Breast epithelium (tissue), 4 donors: ENCODE results near the gene CYTH4. TPM values are rescaled to one million over a fixed set of nuclear protein-coding genes. Genes with fewer than 3 reads are reported as not detected.

Source experiments
- DNase-seq, 2 donors: peaks; one replicate each; pipeline ENCODE4 v3.0.0-alpha.2; 2019; ENCODE audit warnings: low spot score in 2 of 2
- H3K27ac ChIP-seq, 2 donors: fragments of 200-600 bp; sonication (generic) in 1 of 2; one replicate each; pipeline ENCODE4 v1.5.1; 2016 to 2019; ENCODE audit warnings: mild to moderate bottlenecking in 1 of 2
- H3K27me3 ChIP-seq, 2 donors: fragments of 200-600 bp; sonication (generic) in 1 of 2; one replicate each; pipeline versions ENCODE4 v1.5.1 to v1.6.0; 2017 to 2019; ENCODE audit warnings: control low read depth in 1 of 2, mild to moderate bottlenecking in 1 of 2
- H3K36me3 ChIP-seq: fragments of 200-600 bp; one replicate; pipeline ENCODE4 v1.5.1; 2019
- H3K4me1 ChIP-seq, 2 donors: fragments of 200-600 bp; sonication (generic); one replicate each; pipeline ENCODE4 v1.5.1; 2016 to 2019; ENCODE audit warnings: control low read depth in 1 of 2
- H3K4me3 ChIP-seq, 3 donors: fragments of 200-600 bp; sonication (generic); 1 replicate in 2 of 3; 2 replicates in 1 of 3; pipeline ENCODE4 v1.5.1; 2016 to 2019; ENCODE audit warnings: mild to moderate bottlenecking in 3 of 3, moderate library complexity in 2 of 3
- H3K9me3 ChIP-seq, 2 donors: fragments of 200-600 bp; sonication (generic) in 1 of 2; one replicate each; pipeline ENCODE4 v1.5.1; 2016 to 2019; ENCODE audit warnings: control low read depth in 1 of 2
- CTCF ChIP-seq, 3 donors: fragments of 450-650 bp; IDR thresholded peaks; one replicate each; pipeline ENCODE4 v1.5.1; 2016 to 2017; ENCODE audit warnings: antibody characterized with exemption in 3 of 3, mild to moderate bottlenecking in 3 of 3, moderate library complexity in 3 of 3
- POLR2A ChIP-seq: fragments of 450-650 bp; IDR thresholded peaks from one replicate; pipeline ENCODE4 v1.6.1; 2016; ENCODE audit warnings: antibody characterized with exemption, mild to moderate bottlenecking, moderate library complexity
- POLR2AphosphoS5 ChIP-seq, 3 donors: sonication (generic); formaldehyde crosslinking; IDR thresholded peaks; one replicate each; pipeline ENCODE4 v1.6.1; 2017; ENCODE audit warnings: antibody characterized with exemption in 3 of 3
- intact Hi-C: fragments of 100-400 bp; cut with DNase I; formaldehyde crosslinking; loops from one replicate; pipeline ENCODE4 v1.15.1; 2023; ENCODE audit warnings: low total_unique reads
- total RNA-seq, 3 donors: library from RNA; depleted of rRNA; stranded (reverse); fragments of >200 nt; gene quantifications; one replicate each; pipeline ENCODE4 v1.1.0, GENCODE V29; 2016

CYTH4 gene
- total RNA-seq, 3 donors from 2014 or later: 6.9 to 25.1 (median 10.5) TPM

GRCh38 chr22:37302674-37303555 is 20.6 kb downstream of the CYTH4 start:
- Histone ChIP-seq H3K27me3 (no peaks in the 10 kb centered on the region), H3K4me3 (no peak overlapping the region), H3K36me3 (no peaks in the 10 kb centered on the region), H3K9me3 (no peaks in the 10 kb centered on the region), H3K4me1 (peaks cover 3 to 10% of the 10 kb centered on the region in 2 donors), H3K27ac (peak overlapping the region in 1 of 2 donors; percentile 32)
- DNase-seq: no peak
- intact Hi-C loops: no loop called here
- TF ChIP-seq POLR2AphosphoS5 (IDR thresholded peaks at IDR 0.05) (no peak), CTCF (IDR thresholded peaks at IDR 0.05) (no peak), POLR2A (no peak)

DNA sequence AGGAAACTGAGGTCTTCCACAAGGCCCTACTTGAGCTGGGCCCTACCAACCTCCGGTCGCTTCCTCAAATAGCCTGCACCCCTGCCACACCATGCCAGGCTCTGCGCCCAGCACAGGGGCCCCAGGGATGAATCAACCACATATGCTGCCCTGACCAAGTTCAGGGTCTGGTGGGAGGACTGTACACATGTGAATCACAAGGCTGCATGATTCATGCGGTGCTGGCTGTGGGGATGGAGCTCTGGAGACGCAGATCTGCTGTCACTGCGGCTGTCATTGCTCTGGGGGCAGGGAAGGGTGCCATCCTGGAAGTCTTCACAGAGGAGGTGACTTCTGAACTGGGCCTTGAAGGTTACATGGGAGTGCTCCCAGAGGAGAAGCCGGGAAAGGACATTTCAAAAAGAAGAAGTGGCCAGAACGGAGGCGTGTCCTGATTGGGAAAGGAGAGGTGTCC is 21.5 kb downstream of the CYTH4 start:
- Histone ChIP-seq H3K36me3 (no peaks in the 10 kb centered on the region), H3K27me3 (no peaks in the 10 kb centered on the region), H3K9me3 (no peaks in the 10 kb centered on the region), H3K4me3 (no peak overlapping the region), H3K27ac (peak overlapping the region in 1 of 2 donors; percentile 38), H3K4me1 (peaks cover 3 to 16% of the 10 kb centered on the region in 2 donors)
- intact Hi-C loops: no loop called here
- no peak for DNase-seq
- TF ChIP-seq CTCF (IDR thresholded peaks at IDR 0.05) (no peak), POLR2A (no peak), POLR2AphosphoS5 (IDR thresholded peaks at IDR 0.05) (no peak)

DNA sequence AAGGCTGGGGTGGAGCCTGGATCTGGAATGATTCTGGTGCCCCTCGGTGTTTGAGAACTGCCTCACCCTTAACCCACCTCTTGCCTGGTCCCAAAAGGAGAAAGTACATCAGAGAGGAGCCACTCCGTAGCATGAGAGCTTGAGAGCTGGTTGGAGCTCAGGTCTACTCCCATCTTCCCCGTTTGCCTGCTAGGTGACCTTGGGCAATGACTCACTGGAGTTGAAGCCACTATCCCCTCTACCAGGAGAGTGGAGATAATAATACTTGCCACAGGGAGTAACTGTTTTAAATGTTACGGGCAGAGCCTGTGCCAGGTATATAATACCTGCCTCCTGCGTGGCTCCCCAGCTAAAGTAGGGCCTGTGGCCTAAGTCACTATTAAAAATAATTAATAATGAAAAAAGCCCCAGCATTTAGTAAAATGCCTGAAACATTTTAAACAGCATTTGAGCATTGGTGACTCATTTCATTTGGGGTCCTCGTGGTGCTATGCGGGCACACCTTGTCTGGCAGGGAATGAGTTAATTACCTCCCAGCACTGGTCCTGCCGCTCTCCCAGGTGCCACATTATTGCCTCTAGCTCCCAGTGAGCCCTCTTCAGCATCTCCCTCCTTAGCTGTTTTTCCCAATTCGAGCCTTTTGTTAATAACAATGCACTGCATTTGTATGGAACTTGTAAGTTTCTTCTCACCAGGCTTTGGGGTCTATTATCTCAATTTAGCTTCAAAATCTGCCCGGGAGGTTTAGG is 22.5 kb downstream of the CYTH4 start:
- TF ChIP-seq POLR2AphosphoS5 (IDR thresholded peaks at IDR 0.05): no peak
- TF ChIP-seq POLR2A: no peak
- no peak for TF ChIP-seq CTCF (IDR thresholded peaks at IDR 0.05)
- DNase-seq: no peak
- peak overlapping the region in 1 of 2 donors; percentile 38 for H3K27ac ChIP-seq
- no peaks in the 10 kb centered on the region for H3K27me3 ChIP-seq
- H3K36me3 ChIP-seq: no peaks in the 10 kb centered on the region
- H3K4me1 ChIP-seq: peaks cover 3 to 16% of the 10 kb centered on the region in 2 donors
- no peaks in the 10 kb centered on the region for H3K9me3 ChIP-seq
- intact Hi-C loops: no loop called here
- no peak overlapping the region for H3K4me3 ChIP-seq

DNA sequence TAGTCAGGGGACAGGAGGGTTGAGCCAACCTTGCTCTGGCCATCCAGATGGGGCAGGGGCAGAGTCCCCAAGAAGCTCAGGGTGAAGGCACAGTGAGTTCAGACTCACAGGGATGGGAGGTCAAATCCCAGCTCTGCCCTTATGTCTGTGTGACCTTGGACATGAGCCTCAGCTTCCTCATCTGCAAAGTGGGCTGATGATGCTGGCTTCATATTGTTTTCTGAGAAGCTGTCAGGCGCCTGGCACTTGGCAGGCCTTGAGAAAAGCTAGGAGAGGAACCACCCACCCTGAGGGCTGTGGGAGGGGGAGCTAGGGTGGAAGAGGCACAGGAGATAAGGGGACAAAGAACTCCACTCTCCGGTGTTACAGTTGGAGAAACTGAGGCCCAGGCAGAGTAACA is 23.6 kb downstream of the CYTH4 start:
- peak overlapping the region in 1 of 2 donors; percentile 83 for H3K27ac ChIP-seq
- H3K4me3 ChIP-seq: no peak overlapping the region
- intact Hi-C loops: no loop called here
- no peaks in the 10 kb centered on the region for H3K9me3 ChIP-seq
- TF ChIP-seq CTCF (IDR thresholded peaks at IDR 0.05): no peak
- no peak for TF ChIP-seq POLR2AphosphoS5 (IDR thresholded peaks at IDR 0.05)
- TF ChIP-seq POLR2A: no peak
- no peaks in the 10 kb centered on the region for H3K27me3 ChIP-seq
- no peak for DNase-seq
- no peaks in the 10 kb centered on the region for H3K36me3 ChIP-seq
- H3K4me1 ChIP-seq: peaks cover 3 to 16% of the 10 kb centered on the region in 2 donors

DNA sequence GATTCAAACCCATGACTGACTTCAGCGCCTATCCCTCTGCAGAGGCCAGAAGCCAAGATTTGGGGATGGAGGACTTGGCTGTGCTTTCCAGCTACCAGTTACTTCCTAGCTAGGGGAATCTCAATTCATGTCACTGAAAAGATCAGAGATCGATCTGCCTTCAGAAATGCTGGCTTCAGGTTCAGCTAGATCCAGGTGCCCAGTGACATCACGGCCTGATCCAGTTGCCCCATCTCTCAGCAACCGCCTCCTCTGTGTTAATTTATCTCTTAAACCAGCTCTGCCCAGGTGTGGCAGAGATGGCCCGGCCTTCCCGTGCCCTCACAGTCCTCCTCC is 24.2 kb downstream of the CYTH4 start:
- no peak for DNase-seq
- Histone ChIP-seq H3K27ac (peak overlapping the region; percentile 3 to 83), H3K4me3 (no peak overlapping the region), H3K9me3 (no peaks in the 10 kb centered on the region), H3K27me3 (no peaks in the 10 kb centered on the region), H3K36me3 (no peaks in the 10 kb centered on the region), H3K4me1 (peaks cover 3 to 16% of the 10 kb centered on the region in 2 donors)
- intact Hi-C loops: no loop called here
- TF ChIP-seq CTCF (IDR thresholded peaks at IDR 0.05): no peak
- TF ChIP-seq POLR2A: no peak
- TF ChIP-seq POLR2AphosphoS5 (IDR thresholded peaks at IDR 0.05): no peak
